Measurements from ENCODE around the gene TUNAR. TPM values are rescaled to one million over a fixed set of nuclear protein-coding genes. Genes with fewer than 3 reads are reported as not detected.

The TUNAR gene
- total and polyA plus RNA-seq, 2 of the 4 experiments (the other 2 are of a cell fraction) = not detected

DNA sequence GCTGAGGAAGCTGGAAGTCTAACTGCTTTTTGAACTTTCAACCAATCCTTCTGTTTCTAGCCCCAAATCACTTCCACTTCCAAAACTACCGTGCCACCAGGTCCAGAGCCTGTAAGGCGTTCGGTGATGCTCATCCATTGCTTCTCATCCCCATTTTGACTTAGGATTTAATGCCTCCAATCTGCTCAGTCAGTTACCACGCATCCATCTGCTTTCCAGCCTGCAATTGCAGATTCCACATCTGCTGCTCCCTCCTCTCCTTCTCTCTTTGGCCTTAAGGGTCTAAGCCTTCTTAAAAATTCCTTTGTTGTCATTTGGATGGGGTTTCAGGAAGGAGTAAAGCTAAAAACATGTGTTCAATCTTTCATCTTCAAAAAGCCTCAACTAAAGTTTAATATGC, 74.7 kb downstream of the TUNAR start:
- Histone ChIP-seq H4K20me1 (ENCODE audit: insufficient read depth, low read length) (no peaks in the 10 kb centered on the region), H2BK20ac (ENCODE audit: low read depth, low read length) (no peak overlapping the region), H3K56ac (ENCODE audit: extremely low read depth, insufficient read depth, low read length) (no peak overlapping the region), H3K27me3 (ENCODE audit: control insufficient read depth, insufficient read depth, low read length) (no peaks in the 10 kb centered on the region), H3K14ac (replicated peaks; ENCODE audit: low read depth, low read length) (no peak overlapping the region), H2AK9ac (replicated peaks; ENCODE audit: low read depth, low read length, poor library complexity) (no peak overlapping the region), H2BK15ac (ENCODE audit: low read depth, low read length) (no peak overlapping the region), H2BK120ac (ENCODE audit: low read depth, low read length) (no peak overlapping the region), H2BK5ac (ENCODE audit: low read depth, low read length, poor library complexity, severe bottlenecking) (no peak overlapping the region), H3K4me1 (ENCODE audit: control insufficient read depth, insufficient read depth, low read length) (no peaks in the 10 kb centered on the region), H4K5ac (ENCODE audit: low read depth, low read length) (no peak overlapping the region), H2AK5ac (ENCODE audit: low read depth, low read length) (no peak overlapping the region), H2AFZ (replicated peaks; ENCODE audit: low read length, poor library complexity) (no peak overlapping the region), H4K91ac (ENCODE audit: insufficient read depth, low read depth, low read length) (no peak overlapping the region), H3K23ac (ENCODE audit: low read depth, low read length) (no peak overlapping the region), H3K79me1 (ENCODE audit: low read depth in 1 of 2, low read length in 2 of 2) (no peaks in the 10 kb centered on the region), H3K9me3 (ENCODE audit: control insufficient read depth, insufficient read depth, low read length) (no peaks in the 10 kb centered on the region), H4K8ac (ENCODE audit: low read depth in 2 of 2, low read length in 2 of 2) (no peak overlapping the region), H3K4ac (ENCODE audit: low read depth, low read length) (no peak overlapping the region), H3K4me3 (ENCODE audit: insufficient read depth, low read depth, low read length) (no peak overlapping the region), H3K9ac (ENCODE audit: low read depth, low read length) (no peak overlapping the region), H3K4me2 (ENCODE audit: low read depth, low read length) (no peak overlapping the region), H3K18ac (ENCODE audit: low read depth, low read length) (no peak overlapping the region), H3K9me1 (ENCODE audit: insufficient read depth, low read length) (no peaks in the 10 kb centered on the region), H3K27ac (ENCODE audit: insufficient read depth, low read length) (no peak overlapping the region), H3K36me3 (ENCODE audit: control insufficient read depth, insufficient read depth, low read length) (no peaks in the 10 kb centered on the region)
- no peak for TF ChIP-seq FOS (IDR thresholded peaks at IDR 0.05; ENCODE audit: low read depth, low read length)
- no peak for TF ChIP-seq RFX5 (IDR thresholded peaks at IDR 0.05; ENCODE audit: low read depth, low read length)
- no peak for TF ChIP-seq MXI1 (IDR thresholded peaks at IDR 0.05; ENCODE audit: borderline replicate concordance, low read depth, low read length)
- TF ChIP-seq, protein P1, sequence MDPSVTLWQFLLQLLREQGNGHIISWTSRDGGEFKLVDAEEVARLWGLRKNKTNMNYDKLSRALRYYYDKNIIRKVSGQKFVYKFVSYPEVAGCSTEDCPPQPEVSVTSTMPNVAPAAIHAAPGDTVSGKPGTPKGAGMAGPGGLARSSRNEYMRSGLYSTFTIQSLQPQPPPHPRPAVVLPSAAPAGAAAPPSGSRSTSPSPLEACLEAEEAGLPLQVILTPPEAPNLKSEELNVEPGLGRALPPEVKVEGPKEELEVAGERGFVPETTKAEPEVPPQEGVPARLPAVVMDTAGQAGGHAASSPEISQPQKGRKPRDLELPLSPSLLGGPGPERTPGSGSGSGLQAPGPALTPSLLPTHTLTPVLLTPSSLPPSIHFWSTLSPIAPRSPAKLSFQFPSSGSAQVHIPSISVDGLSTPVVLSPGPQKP (IDR thresholded peaks at IDR 0.05; ENCODE audit: borderline replicate concordance, low read depth, low read length) = no peak
- no peak for TF ChIP-seq NFE2L2 (IDR thresholded peaks at IDR 0.05; ENCODE audit: low read depth, low read length)
- TF ChIP-seq CEBPB (IDR thresholded peaks at IDR 0.05; ENCODE audit: low read depth, low read length) = no peak
- no peak for TF ChIP-seq SMC3 (IDR thresholded peaks at IDR 0.05; ENCODE audit: low read depth, low read length)
- TF ChIP-seq POLR2A (IDR thresholded peaks at IDR 0.05; ENCODE audit: low read depth, low read length) = no peak
- TF ChIP-seq MAZ (IDR thresholded peaks at IDR 0.05; ENCODE audit: borderline replicate concordance, low read depth, low read length) = no peak
- dilution Hi-C loops (cut with HindIII; ENCODE audit: low sequenced_read_pairs, unreplicated experiment) = no loop called here
- intact Hi-C loops (cut with micrococcal nuclease) = no loop called here
- in situ Hi-C loops (cut with MboI; ENCODE audit: low sequenced_read_pairs) = no loop called here
- 49% methylated on average over 3 of the region's 4 CpGs; no CpG with 5 or more reads in 1 of the 2 experiments for WGBS, 2 experiments (ENCODE audit: extremely low coverage in 2 of 2, insufficient read length in 1 of 2)
- BruUV-seq (replicated peaks) = no TSS peak
- DNase-seq = no peak
- no peak for ATAC-seq (ENCODE audit: low read depth)
- CTCF ChIA-PET = no interaction called here
- POLR2A ChIA-PET (ENCODE audit: unreplicated experiment) = no interaction called here
